Sigmoid colon (tissue), 4 donors: ENCODE data around the gene DAPK1.

ENCODE experiments used
- EP300 ChIP-seq, 4 donors: sonication (generic); formaldehyde crosslinking; IDR thresholded peaks; one replicate each; pipeline ENCODE4 v1.6.1; 2017; ENCODE audit warnings: antibody characterized with exemption in 4 of 4
- POLR2A ChIP-seq, 2 donors: fragments of 450-650 bp; IDR thresholded peaks; one replicate each; pipeline ENCODE4 v1.6.1; 2016; ENCODE audit warnings: antibody characterized with exemption in 2 of 2, mild to moderate bottlenecking in 2 of 2, moderate library complexity in 2 of 2
- POLR2AphosphoS5 ChIP-seq, 4 donors: sonication (generic); formaldehyde crosslinking; IDR thresholded peaks; one replicate each; pipeline ENCODE4 v1.6.1; 2017; ENCODE audit warnings: antibody characterized with exemption in 4 of 4
- TF ChIP-seq, protein P1 (sequence below), 4 experiments: fragments of 450-650 bp in 3 of 4; fragments of 200-600 bp in 1 of 4; IDR thresholded peaks; one replicate each; pipeline ENCODE4 v1.5.1; 2016 to 2019; ENCODE audit warnings: antibody characterized with exemption in 4 of 4, mild to moderate bottlenecking in 3 of 4, moderate library complexity in 2 of 4

- TF ChIP-seq, protein P1, sequence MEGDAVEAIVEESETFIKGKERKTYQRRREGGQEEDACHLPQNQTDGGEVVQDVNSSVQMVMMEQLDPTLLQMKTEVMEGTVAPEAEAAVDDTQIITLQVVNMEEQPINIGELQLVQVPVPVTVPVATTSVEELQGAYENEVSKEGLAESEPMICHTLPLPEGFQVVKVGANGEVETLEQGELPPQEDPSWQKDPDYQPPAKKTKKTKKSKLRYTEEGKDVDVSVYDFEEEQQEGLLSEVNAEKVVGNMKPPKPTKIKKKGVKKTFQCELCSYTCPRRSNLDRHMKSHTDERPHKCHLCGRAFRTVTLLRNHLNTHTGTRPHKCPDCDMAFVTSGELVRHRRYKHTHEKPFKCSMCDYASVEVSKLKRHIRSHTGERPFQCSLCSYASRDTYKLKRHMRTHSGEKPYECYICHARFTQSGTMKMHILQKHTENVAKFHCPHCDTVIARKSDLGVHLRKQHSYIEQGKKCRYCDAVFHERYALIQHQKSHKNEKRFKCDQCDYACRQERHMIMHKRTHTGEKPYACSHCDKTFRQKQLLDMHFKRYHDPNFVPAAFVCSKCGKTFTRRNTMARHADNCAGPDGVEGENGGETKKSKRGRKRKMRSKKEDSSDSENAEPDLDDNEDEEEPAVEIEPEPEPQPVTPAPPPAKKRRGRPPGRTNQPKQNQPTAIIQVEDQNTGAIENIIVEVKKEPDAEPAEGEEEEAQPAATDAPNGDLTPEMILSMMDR (IDR thresholded peaks at IDR 0.05) = no peak
- TF ChIP-seq POLR2A (IDR thresholded peaks at IDR 0.05) (no peak), POLR2AphosphoS5 (IDR thresholded peaks at IDR 0.05) (no peak), EP300 (IDR thresholded peaks at IDR 0.05) (no peak)
Observed at GRCh38 chr9:87665505-87665904, 167.8 kb downstream of the DAPK1 start.
